ENCODE results near the gene SLC25A26.

SLC25A26 gene

DNA sequence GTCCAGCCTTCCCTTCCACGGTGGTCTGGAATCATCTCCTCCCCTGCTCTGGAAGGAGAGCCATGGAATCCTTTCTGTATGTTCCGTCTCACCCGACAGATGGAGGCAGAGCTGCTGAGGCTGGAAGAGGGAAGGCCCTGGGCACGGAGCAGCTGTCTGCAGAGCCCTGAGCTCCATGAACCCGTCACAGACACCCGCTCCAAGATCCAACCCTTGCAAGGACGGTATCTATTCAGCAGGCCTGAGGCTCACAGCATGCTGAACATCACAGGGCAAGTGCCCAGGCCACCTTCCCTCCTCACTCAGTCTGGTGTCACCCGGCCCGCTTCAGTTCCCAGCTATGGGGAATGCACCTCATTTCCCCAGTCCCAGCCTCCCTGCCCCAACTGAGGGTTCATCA lies 176.1 kb downstream of the SLC25A26 start:
- H4K20me1 ChIP-seq (ENCODE audit: control insufficient read depth, insufficient read depth, low read depth, low read length) = 0 out of 2 replicates have a peak, but pooled peaks cover 4% of the 10 kb centered on the region
- H3F3A ChIP-seq (ENCODE audit: control insufficient read depth, insufficient read depth) = no peaks in the 10 kb centered on the region
- H3K4me1 ChIP-seq (ENCODE audit: control insufficient read depth, low read length) = peaks cover 28% of the 10 kb centered on the region
- H3K27ac ChIP-seq (ENCODE audit: low read depth, low read length) = no peak overlapping the region
- no peaks in the 10 kb centered on the region for H3K9me2 ChIP-seq (replicated peaks; ENCODE audit: control insufficient read depth, low read length)
- TF ChIP-seq EZH2phosphoT487 (IDR thresholded peaks at IDR 0.05; ENCODE audit: borderline replicate concordance, low read length) (no peak), CTCF (IDR thresholded peaks at IDR 0.05; ENCODE audit: low read depth, low read length, poor library complexity, severe bottlenecking) (no peak)
- H3K27me3 ChIP-seq (ENCODE audit: control insufficient read depth, low read length) = no peaks in the 10 kb centered on the region
- no peak overlapping the region for H3K4me2 ChIP-seq (ENCODE audit: low read length)
- H3K36me3 ChIP-seq (ENCODE audit: control insufficient read depth, low read length) = peaks cover 100% of the 10 kb centered on the region
- no peaks in the 10 kb centered on the region for H3K9me3 ChIP-seq (ENCODE audit: control insufficient read depth, insufficient read depth, low read length)
- peaks cover 27% of the 10 kb centered on the region for H3K79me2 ChIP-seq (ENCODE audit: control insufficient read depth, low read length)
- H3K4me3 ChIP-seq (ENCODE audit: low read length) = no peak overlapping the region

- peaks cover 100% of the 10 kb centered on the region for H3K36me3 ChIP-seq (ENCODE audit: control insufficient read depth, low read length)
- no peaks in the 10 kb centered on the region for H3K27me3 ChIP-seq (ENCODE audit: control insufficient read depth, low read length)
- peaks cover 32% of the 10 kb centered on the region for H3K79me2 ChIP-seq (ENCODE audit: control insufficient read depth, low read length)
- H3K4me2 ChIP-seq (ENCODE audit: low read length) = no peak overlapping the region
- no peaks in the 10 kb centered on the region for H3K9me3 ChIP-seq (ENCODE audit: control insufficient read depth, insufficient read depth, low read length)
- H3K4me1 ChIP-seq (ENCODE audit: control insufficient read depth, low read length) = peaks cover 21% of the 10 kb centered on the region
- H3K4me3 ChIP-seq (ENCODE audit: low read length) = no peak overlapping the region
- no peak for TF ChIP-seq EZH2phosphoT487 (IDR thresholded peaks at IDR 0.05; ENCODE audit: borderline replicate concordance, low read length)
- TF ChIP-seq CTCF (IDR thresholded peaks at IDR 0.05; ENCODE audit: low read depth, low read length, poor library complexity, severe bottlenecking) = no peak
- H4K20me1 ChIP-seq (ENCODE audit: control insufficient read depth, insufficient read depth, low read depth, low read length) = 0 out of 2 replicates have a peak, but pooled peaks cover 4% of the 10 kb centered on the region
- H3K27ac ChIP-seq (ENCODE audit: low read depth, low read length) = no peak overlapping the region
- H3F3A ChIP-seq (ENCODE audit: control insufficient read depth, insufficient read depth) = no peaks in the 10 kb centered on the region
- no peaks in the 10 kb centered on the region for H3K9me2 ChIP-seq (replicated peaks; ENCODE audit: control insufficient read depth, low read length)
Observed at GRCh38 chr3:66397745-66398144, 176.9 kb downstream of the SLC25A26 start.

DNA sequence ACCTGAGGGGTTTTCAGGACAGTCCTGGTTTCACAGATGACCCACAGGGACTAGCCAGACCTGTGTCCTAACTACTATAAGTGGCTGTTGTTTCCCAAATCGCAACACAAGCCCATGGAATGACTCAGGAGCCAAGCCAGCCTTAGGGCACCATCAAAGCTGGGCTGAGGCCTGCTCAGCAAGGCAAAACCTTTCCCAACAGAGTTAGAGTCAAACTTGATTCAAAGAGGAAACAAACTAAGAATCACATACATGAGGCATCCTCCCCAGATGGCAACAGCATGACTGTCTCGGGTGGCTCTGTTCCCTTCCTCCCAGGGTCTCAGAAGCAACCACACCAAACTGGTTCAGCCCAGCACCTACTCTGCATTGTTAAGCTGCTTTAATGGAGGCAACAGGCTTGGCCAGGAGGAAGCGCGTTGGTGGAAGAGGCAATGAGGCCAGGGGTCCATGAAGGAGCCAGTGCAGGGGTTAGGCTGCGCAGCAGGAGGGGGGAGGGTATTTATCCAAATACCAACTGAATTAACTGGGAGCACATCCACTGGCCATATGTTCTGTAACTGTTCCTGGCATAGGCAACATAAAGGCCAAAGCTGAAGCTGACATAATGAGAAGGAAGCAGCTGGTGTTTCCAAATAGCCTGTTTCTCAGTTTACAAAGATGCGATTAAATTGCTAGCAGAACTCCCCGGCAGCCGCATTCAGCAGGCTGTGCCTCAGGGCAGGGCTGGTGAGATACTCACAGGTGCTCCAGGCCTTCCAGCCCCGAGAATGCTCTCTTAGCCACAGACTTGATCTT lies 177.6 kb downstream of the SLC25A26 start:
- peaks cover 31% of the 10 kb centered on the region for H3K79me2 ChIP-seq (ENCODE audit: control insufficient read depth, low read length)
- no peaks in the 10 kb centered on the region for H4K20me1 ChIP-seq (ENCODE audit: control insufficient read depth, insufficient read depth, low read depth, low read length)
- no peaks in the 10 kb centered on the region for H3K9me3 ChIP-seq (ENCODE audit: control insufficient read depth, insufficient read depth, low read length)
- TF ChIP-seq EZH2phosphoT487 (IDR thresholded peaks at IDR 0.05; ENCODE audit: borderline replicate concordance, low read length) = no peak
- no peak for TF ChIP-seq CTCF (IDR thresholded peaks at IDR 0.05; ENCODE audit: low read depth, low read length, poor library complexity, severe bottlenecking)
- no peak overlapping the region for H3K27ac ChIP-seq (ENCODE audit: low read depth, low read length)
- no peaks in the 10 kb centered on the region for H3K9me2 ChIP-seq (replicated peaks; ENCODE audit: control insufficient read depth, low read length)
- H3K36me3 ChIP-seq (ENCODE audit: control insufficient read depth, low read length) = peaks cover 100% of the 10 kb centered on the region
- no peak overlapping the region for H3K4me2 ChIP-seq (ENCODE audit: low read length)
- H3K27me3 ChIP-seq (ENCODE audit: control insufficient read depth, low read length) = no peaks in the 10 kb centered on the region
- H3K4me1 ChIP-seq (ENCODE audit: control insufficient read depth, low read length) = peaks cover 14% of the 10 kb centered on the region
- no peak overlapping the region for H3K4me3 ChIP-seq (ENCODE audit: low read length)
- no peaks in the 10 kb centered on the region for H3F3A ChIP-seq (ENCODE audit: control insufficient read depth, insufficient read depth)
